Activated CD4-positive, alpha-beta T cell treated with anti-CD3 and anti-CD28 coated beads, Interleukin-2, amount 50 U/mL, for 4 hours (primary cell): ENCODE data around the gene OR7G3.

ENCODE experiments used
- DNase-seq, 2 experiments: peaks; one replicate each; pipeline ENCODE4 v3.0.0-alpha.2; 2020

Gene OR7G3

DNA sequence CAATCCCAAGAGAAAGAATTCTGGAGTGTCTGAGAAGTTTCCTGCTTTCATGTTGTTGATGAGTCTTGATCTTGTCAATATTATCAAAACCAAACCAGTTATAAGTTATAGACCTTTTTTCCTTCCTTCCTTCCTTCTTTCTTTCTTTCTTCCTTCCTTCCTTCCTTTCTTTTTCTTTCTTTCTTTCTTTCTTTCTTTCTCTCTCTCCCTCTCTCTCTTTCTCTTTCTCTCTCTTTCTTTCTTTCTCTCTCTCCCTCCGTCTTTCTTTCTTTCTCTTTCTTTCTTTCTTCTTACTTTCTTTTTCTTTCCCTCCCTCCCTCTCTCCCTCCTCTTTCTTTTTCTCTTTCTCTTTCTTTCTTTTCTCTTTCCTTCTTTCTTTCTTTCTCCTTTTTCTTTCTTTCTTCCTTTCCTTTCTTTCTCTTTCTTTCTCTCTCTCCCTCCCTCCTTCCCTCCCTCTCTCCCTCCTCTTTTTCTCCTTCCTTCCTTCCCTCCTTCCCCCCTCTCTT lies at the start of gene OR7G3:
Gene OR7G3, minus strand, starts transcription at position 51 of the 506 bp plus-strand sequence. Its CDS starts 0 bp downstream, at position 51.
- no peak for DNase-seq

DNA sequence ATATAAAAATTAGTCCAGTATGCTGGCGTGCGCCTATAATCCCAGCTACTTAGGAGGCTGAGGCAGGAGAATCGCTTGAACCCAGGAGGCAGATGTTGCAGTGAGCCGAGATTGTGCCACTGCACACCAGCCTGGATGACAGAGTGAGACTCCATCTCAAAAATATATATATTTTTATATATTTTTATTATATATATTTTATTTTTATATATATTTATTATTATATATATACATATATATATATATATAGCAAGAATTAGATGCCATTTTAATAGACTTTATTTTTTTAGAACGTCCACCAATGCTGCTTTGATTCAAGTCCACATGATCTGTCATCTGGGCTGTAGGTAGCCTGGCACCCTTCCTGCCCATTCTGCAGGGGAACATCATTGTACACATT lies 48.6 kb upstream of the OR7G3 start:
- DNase-seq, result no peak

DNA sequence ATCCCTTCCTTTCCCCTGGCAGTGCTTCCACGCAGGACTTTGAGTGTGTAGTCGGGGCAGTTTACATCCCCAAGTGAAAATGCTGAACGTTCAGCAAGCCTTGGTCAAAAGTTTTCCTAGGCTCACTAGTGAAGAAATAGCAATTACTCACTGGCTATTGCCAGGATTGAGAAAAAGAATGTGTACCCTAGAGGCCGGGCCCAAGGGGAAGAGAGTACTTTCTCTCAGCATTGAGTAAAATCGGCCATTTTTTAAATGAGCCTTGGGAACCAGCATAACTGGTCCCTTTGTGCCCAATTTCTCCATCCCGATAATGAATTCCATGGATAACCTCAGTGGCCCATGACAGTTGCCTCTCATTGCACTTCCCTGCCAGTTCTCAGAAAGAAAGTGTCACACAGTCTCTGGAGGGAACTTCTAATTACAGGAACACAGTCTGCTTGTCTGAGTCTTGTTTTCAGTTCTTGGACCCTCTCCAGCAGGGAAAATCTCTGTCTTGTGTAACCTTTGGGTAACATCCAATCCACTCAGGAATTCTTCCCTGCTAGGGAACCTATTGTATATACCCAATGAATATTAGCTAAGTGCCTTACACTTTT lies 44.7 kb upstream of the OR7G3 start:
- no peak for DNase-seq

DNA sequence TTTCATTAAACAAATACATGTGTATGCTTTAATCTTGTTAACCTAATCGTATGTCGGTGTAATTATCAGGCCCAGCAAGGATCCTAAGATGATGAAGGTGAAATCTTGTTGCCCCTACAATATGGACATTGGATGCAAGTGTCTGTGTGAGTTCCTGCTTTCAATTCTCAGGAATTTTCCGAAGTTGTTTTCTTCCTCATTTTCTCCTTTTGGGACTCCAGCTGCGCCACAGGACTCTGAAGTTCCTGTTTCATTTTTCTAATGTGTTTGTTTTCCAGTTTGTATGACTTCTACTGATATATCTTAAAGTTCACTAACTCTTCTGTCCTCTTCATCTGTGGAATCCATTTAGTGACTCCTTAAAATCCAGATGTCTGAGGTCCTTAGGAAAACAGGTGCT lies 40.1 kb upstream of the OR7G3 start:
- no peak for DNase-seq

DNA sequence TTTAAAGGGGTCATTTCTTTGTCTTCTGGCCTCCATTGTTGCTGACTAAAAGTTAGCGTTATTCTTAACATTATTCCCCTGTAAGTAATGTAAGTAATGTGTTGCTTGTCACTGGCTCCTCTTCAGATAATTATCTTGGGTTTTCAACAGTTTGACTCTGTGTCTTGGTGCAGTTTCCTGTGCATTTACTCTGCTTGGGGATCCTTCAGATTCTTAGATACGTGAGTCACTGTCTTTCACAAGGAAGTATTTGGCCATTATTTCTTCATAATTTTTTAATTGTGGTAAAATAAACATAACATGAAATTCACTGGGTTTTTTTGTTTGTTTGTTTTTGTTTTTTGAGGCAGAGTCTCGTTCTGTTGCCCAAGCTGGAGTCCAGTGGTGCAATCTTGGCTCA lies 38.5 kb upstream of the OR7G3 start:
- no peak for DNase-seq

DNA sequence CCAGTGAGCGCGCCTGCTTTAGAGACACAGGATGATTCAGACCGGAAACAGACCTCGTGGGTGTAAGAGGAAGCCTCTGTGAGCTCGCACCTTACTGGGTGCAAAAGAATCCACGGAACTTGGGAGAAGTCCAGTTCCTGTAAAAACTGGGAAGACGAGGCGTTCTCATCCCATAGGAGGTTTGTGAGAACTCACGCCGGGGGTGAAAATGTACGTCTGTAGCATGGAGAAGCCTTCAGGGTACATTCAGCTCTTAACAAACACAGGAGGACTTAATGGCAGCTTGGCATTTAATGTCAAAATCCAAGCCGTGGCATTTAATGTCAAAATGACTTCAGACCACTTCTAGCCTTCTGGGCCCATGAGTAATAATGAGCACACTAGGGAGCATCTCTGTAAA lies 34.7 kb upstream of the OR7G3 start:
- DNase-seq, result no peak

DNA sequence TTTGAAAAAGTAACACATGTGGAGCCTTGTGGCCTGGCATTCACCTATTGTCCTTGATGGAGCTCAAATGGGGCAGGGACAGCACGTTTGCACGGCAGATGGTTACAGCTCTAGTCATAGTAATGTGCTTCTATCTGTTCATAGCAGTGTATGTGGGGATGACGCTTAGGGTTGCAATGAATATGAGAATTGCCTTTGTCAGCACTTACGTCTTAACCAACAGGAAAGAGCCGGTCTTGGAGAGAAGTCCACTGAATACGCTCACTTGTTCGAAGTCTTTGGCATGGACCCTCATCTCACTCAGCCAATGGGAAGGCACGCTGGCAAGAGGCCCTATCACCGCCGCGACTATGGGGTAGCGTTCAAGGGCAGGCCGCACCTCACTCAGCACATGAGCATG lies 33.1 kb upstream of the OR7G3 start:
- DNase-seq, result no peak

DNA sequence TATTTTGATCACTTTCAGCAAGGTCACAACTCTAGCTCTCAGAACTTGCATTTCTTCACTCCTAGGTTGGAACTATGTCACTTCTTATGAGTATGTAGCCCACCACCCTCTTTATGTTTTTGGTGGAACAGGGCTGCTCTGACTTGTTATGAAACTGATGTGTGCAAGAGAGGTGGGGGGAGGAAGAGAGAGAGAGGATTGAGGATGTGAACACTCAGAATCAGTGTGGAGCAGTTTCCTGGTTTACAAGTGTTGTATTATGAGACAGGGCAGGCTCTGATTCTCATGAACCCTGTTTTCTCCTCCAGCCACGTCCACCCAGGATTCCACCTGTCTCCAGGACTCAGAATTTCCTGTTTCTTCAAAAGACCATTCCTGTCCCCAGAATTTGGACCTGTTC lies 29.6 kb upstream of the OR7G3 start:
- DNase-seq, result no peak

DNA sequence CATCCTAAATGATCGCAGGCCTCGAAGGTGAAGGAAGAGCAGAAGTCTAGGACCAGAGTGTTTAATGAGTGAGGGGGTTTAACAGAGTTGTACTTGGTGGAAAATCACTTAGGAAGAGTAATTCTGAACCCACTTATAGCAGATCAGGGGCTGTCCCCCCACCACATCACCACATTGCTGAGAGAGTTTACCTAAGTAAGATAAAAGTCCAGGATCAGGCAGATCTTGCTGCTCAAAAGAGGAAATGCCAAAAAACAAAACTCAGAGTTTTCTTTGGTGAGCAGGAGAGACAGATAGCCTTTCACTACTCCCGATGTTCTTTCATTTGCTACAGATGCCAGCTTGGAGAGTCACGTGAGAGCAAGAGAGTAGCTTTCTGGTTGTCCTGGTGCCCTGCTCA lies 28.8 kb upstream of the OR7G3 start:
- DNase-seq, result no peak

DNA sequence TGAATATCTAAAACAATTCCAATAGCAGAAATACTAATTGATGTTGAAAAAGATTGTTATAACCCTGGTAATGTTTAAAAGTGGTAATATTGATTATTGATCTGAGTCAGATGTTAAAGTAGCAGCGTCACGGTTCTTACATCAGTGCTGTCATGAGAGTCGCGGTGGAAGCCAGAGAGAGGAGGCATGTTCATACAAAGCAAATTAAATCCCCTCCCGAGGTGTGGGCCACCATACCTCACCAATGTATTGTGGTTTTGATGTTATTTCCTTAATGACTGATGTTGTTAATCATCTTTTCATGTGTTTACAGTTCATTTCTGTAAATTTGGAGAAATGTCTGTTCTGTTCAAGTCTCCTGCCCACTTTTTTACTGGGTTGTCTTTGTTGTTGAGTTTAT lies 24.6 kb upstream of the OR7G3 start:
- DNase-seq, result no peak

DNA sequence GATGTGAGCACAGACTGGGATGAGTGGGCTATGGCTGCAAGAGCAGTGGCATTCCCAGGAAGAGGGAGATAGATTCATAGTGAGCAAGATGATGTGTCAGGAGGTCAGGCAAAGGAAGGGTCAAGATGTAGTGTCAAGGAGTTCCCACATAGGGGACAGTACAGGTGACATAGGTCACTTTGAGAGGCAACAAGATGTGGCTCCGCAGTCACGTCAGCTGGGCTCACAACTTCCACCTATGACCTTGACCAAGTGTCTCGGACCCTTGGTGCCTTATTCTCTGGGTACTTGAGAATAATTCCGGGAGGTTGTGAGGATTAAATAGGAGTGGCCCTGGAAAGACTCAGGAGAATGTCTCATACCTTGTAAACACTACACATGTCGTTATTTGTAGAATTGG lies 23.9 kb upstream of the OR7G3 start:
- no peak for DNase-seq

DNA sequence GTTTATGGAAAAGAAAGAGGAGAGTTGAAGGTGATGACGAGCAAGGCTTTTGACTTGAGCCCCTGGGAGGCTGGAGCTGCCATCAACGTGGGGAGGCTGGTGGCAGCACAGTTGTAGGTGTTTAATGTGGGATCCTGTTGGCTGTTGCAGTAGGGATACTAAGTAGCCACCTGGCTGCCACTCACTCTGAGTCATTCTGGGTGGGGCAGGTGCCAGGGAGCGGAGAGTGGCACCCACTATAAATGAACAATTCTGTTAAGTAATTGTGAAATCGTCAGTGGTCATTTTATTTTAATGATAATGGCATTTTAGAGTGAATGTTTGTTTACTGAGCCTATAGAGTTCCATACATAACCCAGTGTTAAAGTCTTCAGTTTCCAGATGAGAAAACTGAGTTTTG lies 23.2 kb upstream of the OR7G3 start:
- no peak for DNase-seq

DNA sequence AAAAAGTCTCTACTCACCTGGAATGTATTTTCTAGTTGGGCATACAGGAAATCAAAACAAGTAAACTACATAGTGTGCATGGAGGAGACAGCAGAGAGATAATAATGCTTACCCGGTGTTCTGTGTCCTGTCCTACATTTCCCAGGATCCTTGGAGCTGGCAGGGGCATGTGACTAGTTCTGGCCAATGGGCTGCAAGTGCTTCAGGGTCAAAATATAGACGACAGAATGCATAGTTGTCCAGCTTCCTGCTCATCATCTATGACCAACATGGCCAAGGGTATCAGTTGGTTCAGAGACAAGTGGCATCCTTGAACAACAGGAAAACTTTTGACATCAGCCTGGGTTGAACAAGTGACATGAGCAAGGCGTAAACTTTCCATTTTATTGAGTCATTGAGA lies 21.9 kb upstream of the OR7G3 start:
- no peak for DNase-seq

DNA sequence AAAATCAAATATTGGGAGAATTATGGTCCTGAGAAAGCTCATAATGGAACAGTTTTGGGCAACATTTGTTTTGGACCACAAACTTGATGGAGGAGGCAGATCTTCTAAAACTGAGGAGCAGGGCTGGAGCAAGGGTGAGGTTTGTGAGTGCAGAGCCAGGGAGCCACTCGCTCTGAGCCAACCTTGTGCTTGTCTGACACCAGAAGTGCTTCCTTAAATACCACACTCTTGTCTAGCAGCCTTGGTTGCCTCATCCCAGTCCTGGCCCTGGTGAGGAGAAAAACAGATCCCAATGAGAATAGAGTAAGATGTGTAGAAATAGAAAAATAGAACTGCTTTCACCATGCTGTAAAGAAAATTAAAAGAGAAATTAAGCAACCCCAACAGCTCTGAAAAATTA lies 20.1 kb upstream of the OR7G3 start:
- DNase-seq, result no peak

DNA sequence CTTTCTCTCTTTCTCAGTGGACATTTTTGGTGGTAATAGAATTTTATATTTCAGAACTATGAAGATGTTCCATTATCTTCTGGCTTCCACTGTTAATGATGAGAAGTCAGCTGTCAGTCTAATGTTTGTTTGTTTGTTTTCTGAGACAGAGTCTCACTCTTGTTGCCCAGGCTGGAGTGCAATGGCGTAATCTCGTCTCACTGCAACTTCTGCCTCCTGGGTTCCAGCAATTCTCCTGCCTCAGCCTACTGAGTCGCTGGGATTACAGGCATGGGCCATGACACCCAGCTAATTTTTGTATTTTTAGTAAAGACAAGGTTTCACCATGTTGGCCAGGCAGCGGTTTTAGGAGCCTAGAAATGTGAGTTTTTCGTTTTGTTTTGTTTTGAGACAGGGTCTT lies 18.2 kb upstream of the OR7G3 start:
- no peak for DNase-seq

DNA sequence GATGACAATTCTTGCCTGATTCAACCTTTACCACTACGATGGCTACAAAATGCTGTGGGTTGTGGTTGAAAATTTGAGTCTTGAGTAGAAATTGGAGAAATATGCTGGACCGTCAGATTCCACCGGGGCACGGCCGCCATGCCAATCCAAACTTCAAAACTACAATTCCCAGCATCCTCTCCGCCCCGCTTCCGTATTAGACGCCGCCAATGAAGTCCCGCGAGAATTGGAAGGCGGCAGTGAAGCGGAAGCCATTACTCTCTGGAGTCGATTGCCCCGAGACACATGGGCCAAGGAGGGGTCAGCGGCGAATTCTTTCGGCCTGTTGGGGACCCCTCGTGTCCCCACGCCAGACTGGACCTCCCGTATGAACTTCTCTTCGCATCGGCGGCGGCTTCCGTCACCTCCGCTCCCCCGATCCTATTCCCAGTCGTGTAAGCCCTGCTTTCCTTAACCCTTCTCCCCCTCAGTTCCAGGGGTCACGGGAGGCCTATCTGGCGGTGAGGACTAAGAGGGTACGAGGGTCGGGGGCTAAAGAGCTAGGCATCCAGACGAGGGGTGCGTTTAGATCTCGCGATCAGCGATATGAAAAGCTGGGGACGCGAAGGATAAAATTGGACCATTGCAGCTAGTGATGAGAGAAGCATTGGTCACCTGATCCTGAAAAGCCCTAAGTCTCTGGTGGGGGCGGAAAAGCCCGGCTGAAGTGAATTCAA lies 13.6 kb upstream of the OR7G3 start, which contains the start of gene ZNF317:
Gene ZNF317, plus strand, starts transcription at position 239 of the 716 bp plus-strand sequence. CDS start 15,620 bp downstream, outside the sequence.
- DNase-seq, result peak; percentile 89 to 90

DNA sequence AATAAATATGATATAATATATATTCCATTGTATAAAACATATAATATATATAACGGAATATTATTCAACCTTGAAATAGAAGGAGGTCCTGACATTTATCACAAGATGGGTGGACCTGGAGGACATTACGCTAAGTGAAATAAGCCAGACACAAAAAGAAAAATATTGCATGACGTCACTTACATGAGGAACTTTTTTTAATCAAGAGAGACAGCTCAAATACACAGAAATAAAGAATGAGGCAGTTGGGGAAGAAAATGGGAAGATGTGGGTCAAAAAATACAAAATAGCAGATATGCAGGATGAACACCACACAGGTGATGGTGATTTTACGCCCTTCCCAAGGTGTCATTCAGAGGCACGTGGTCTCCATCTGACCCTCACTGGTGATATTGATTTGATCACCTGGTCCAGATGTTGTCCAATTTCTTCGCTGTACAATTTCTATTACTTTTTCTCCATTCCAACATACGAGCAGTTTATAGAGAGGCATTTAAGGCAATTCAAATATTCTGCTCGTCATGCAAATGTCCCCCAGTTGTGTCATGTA lies 12.9 kb upstream of the OR7G3 start:
- no peak for DNase-seq

DNA sequence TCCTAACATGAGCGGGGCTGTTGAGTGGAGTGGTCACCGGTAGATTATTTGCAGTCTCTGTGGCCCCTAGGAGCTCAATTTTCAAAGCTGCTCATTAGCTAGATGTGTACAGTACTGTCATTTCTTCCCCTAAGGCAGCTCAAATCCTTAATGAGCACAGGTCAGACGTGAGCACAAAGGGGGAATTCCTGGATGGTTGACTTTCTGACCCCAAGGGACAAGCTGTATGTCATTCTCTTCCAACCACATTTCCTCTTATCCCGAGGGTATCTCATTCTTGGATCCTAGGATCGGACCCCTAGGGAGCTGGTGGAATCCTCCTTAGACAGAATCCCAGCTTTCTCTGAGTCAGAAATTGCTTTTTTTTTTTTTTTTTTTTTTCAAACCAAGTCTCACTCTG lies 5.7 kb upstream of the OR7G3 start:
- DNase-seq, result no peak

DNA sequence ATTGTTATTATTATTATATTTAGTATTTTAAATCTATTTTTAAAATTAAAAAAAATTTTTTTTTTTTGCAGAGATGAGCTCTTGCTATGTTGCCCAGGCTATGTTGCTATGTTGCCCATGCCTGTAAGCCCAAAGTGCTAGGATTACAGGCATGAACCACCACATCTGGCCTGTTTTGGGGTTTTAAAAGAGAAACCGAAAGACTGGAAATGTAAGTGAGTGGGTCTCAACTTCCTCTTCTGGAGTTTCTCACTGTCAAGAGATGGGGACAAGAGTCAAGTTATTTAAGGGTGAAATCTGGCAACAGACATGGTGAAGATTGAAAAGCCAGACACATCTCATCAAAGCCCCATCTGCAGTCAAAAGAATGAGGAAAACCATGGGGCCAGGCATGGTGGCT lies 4.2 kb upstream of the OR7G3 start:
- no peak for DNase-seq

DNA sequence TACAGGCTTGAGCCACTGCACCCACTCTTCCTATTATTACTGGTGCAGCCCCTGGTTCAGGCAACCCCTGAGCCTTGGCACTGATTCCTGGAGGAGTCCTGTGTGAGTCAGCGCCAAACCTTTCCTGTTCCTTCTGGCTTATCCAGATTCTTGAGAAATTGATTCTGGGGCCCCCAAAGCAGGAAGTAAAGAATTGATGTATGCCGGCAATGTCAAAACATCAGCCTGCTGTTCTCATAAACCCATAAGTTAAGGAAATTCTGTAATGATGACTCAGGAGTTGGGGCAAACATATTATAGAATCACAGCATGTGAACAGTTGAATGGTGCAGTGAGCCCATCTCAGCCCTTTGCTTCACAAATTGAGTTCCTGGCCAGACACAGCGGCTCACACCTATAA lies 1.4 kb upstream of the OR7G3 start:
- no peak for DNase-seq

DNA sequence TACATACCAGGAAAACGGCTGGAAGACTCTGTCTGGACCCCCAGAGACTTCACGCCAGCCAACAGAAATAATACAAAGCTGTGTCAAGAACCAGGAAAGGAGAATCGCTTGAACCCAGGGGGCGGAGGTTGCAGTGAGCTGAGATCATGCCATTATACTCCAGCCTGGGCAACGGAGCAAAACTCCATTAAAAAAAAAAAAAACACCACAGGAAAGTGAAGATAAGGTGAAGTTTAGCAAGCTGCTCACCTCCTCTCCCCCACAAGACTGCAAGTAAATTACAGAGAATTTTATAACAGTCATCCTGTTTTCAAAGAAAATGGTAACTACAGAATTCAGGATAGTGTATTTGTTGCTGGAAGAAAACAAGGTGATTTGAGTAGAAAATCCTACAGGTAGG lies 10.2 kb downstream of the OR7G3 start:
- DNase-seq, result no peak

DNA sequence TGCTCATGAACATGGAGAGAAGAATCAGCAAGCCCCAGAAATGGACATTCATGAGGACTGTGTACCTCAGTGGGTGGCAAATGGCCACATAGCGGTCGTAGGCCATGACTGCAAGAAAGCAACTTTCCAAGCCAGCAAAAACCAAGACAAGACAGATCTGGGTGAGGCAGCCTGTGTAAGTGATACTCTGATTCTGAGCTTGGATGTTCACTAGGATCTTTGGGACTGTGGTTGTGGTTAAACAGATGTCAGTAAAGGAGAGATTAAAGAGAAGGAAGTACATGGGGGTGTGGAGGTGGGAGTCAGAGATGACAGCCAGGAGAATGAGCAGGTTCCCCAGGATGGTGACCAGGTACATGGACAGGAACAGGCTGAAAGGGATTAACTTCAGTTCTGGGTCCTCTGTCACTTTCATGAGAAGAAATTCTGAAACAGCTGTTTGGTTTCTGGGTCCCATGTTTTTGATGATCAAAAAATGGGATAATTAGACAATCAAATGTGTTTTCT lies 11.4 kb downstream of the OR7G3 start, which contains the start of gene OR7G1:
Gene OR7G1, minus strand, starts transcription at position 457 of the 507 bp plus-strand sequence. Its CDS starts 0 bp downstream, at position 457.
- DNase-seq, result no peak

DNA sequence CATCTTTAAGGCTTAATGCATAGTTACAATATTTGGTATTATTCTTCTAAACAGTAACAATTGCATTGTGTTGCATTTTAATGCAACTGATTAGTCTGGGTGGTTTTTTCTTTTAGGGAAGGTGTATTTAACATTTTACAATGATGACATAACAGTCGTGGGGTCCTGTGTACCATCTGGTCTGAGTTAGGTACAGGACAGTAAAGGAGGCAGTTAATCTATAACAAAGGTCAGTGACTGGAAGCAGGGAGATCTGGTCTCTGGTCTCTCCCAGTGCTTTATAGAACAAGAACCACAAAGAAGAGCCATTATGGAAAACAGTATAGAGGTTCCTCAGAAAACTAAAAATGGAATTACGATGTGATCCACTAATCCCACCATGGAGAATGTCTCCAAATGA lies 16.8 kb downstream of the OR7G3 start:
- no peak for DNase-seq

DNA sequence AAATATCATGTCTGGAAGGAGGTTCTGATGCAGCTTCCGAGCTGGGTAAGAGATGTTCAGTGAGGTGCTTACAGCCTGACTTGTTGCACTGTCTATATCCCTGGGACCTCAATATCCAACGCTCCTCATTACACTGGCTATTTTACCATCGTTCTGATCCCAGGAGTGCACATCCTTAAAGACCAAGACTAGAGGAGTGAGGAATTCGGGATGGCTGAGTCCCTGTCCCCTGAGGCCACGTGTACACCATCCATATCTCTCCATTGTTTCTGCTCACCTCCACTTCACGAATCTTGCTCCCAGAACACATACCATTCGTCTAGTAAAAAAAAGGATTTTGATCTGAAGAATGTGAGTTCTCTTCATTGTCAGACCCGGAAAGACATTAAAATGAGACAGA lies 19.4 kb downstream of the OR7G3 start, which contains the start of gene OR7G2:
Gene OR7G2, minus strand, starts transcription at position 101 of the 400 bp plus-strand sequence. CDS start 4,232 bp downstream, outside the sequence.
- DNase-seq, result no peak
